ENCODE results near the gene GRIA3. TPM values are rescaled to one million over a fixed set of nuclear protein-coding genes. Genes with fewer than 3 reads are reported as not detected.

GRIA3 gene
- total RNA-seq, 3 donors from 2014 or later = 0.51 to 1.2 (median 0.72) TPM

GRCh38 chrX:123291623-123292022 is 107.5 kb downstream of the GRIA3 start:
- Histone ChIP-seq H3K4me3 (no peak overlapping the region), H3K4me1 (ENCODE audit: low read depth) (no peaks in the 10 kb centered on the region), H3K36me3 (ENCODE audit: low read depth) (no peaks in the 10 kb centered on the region), H3K9me3 (no peaks in the 10 kb centered on the region)
- intact Hi-C loops (cut with DNase I, micrococcal nuclease) = no loop called here
- no peak for TF ChIP-seq CTCF (IDR thresholded peaks at IDR 0.05)
- ATAC-seq = peak; percentile 54
- peak in 1 of 3 donors; percentile 29 for DNase-seq

DNA sequence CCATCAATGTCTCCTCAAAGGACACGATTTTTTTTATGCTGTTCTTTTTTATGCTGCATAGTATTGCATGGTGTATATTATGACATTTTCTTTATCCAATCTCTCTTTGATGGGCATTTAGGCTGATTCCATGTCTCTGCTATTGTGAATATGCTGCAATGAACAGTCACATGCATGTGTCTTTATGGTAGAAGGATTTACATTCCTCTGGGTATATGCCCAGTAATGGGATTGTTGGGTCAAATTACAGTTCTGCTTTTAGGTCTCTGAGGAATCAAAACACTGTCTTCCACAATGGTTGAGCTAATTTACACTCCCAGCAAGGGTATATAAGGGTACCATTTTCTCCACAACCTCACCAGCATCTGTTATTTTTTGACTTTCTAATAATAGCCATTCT is 113.9 kb downstream of the GRIA3 start:
- TF ChIP-seq CTCF (IDR thresholded peaks at IDR 0.05) = no peak
- ATAC-seq (no peak), DNase-seq (no peak)
- H3K9me3 ChIP-seq = no peaks in the 10 kb centered on the region
- intact Hi-C loops (cut with DNase I, micrococcal nuclease) = no loop called here
- H3K4me3 ChIP-seq = no peak overlapping the region
- H3K36me3 ChIP-seq (ENCODE audit: low read depth) = no peaks in the 10 kb centered on the region
- H3K4me1 ChIP-seq (ENCODE audit: low read depth) = no peaks in the 10 kb centered on the region

DNA sequence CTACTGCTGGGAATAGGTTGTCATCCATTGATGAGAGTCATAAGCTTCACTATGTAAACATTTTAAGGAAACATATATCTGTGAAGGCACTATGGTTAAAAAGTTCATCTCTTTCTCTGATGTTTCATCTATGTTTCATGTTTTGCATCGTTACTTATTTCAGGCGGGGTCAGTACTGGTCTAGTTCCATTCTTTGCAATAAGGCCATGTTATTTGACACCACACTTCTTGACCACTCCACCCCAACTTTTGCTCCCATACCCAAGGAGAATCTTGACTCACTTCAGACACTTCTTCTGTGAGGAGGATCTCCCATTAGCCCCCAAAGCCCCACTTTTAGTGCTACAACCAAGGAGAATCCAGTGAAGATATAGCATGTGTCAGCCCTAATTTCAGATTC is 119.4 kb downstream of the GRIA3 start:
- no peak for DNase-seq
- H3K36me3 ChIP-seq (ENCODE audit: low read depth) = no peaks in the 10 kb centered on the region

GRCh38 chrX:123308658-123309057 is 124.6 kb downstream of the GRIA3 start:
- no peak overlapping the region for H3K4me3 ChIP-seq
- no peak for TF ChIP-seq CTCF (IDR thresholded peaks at IDR 0.05)
- H3K9me3 ChIP-seq = no peaks in the 10 kb centered on the region
- H3K36me3 ChIP-seq (ENCODE audit: low read depth) = no peaks in the 10 kb centered on the region
- intact Hi-C loops (cut with DNase I, micrococcal nuclease) = no loop called here
- no peaks in the 10 kb centered on the region for H3K4me1 ChIP-seq (ENCODE audit: low read depth)
- DNase-seq = no peak
- no peak for ATAC-seq

More for the DNA sequence above, 119.4 kb downstream of the GRIA3 start:
- Histone ChIP-seq H3K4me3 (no peak overlapping the region), H3K9me3 (no peaks in the 10 kb centered on the region), H3K4me1 (ENCODE audit: low read depth) (no peaks in the 10 kb centered on the region)
- TF ChIP-seq CTCF (IDR thresholded peaks at IDR 0.05) = no peak
- intact Hi-C loops (cut with DNase I, micrococcal nuclease) = no loop called here
- ATAC-seq = no peak

DNA sequence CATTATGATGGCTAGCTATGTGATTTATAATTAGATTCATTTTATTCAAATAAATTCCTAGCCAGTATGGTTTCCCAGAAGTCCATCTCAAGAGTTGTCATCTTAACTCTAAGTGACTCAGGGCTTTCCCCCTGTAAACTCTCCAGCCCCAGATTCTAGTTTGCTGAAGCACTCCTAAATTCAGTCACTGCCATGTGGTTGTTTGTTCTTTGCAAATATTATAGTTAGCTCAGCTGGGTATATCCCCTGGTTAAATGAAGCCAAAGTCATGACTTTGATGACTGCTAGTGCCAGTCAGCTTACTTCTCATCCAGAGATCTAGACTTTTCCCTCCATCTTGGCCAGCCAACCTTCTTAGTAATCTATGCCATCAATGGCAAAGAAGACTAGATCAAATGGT is 126.0 kb downstream of the GRIA3 start:
- intact Hi-C loops (cut with DNase I, micrococcal nuclease) = no loop called here
- Histone ChIP-seq H3K4me3 (no peak overlapping the region), H3K9me3 (no peaks in the 10 kb centered on the region), H3K4me1 (ENCODE audit: low read depth) (no peaks in the 10 kb centered on the region), H3K36me3 (ENCODE audit: low read depth) (no peaks in the 10 kb centered on the region)
- ATAC-seq (no peak), DNase-seq (no peak)
- no peak for TF ChIP-seq CTCF (IDR thresholded peaks at IDR 0.05)

- TF ChIP-seq CTCF (IDR thresholded peaks at IDR 0.05) = no peak
- ATAC-seq (no peak), DNase-seq (no peak)
- Histone ChIP-seq H3K4me1 (ENCODE audit: low read depth) (no peaks in the 10 kb centered on the region), H3K36me3 (ENCODE audit: low read depth) (no peaks in the 10 kb centered on the region), H3K9me3 (no peaks in the 10 kb centered on the region), H3K4me3 (no peak overlapping the region)
- intact Hi-C loops (cut with DNase I, micrococcal nuclease) = no loop called here
Measured at GRCh38 chrX:123311486-123311885, 127.4 kb downstream of the GRIA3 start.
